GM19467 (cell line): ENCODE data around the gene CD8A.

Experiments used
- ATAC-seq: cut with Tn5 transposase; IDR thresholded peaks from one replicate; pipeline ENCODE4 v1.9.1; 2021; ENCODE audit warnings: mild to moderate bottlenecking, moderate library complexity; ENCODE audit not compliant: unreplicated experiment

CD8A gene

GRCh38 chr2:86809481-86810121, 18.9 kb upstream of the CD8A start:
- no peak for ATAC-seq

GRCh38 chr2:86808315-86809161, 17.8 kb upstream of the CD8A start:
- ATAC-seq = peak; percentile 93

GRCh38 chr2:86807468-86808275, 17.0 kb upstream of the CD8A start:
- no peak for ATAC-seq

DNA sequence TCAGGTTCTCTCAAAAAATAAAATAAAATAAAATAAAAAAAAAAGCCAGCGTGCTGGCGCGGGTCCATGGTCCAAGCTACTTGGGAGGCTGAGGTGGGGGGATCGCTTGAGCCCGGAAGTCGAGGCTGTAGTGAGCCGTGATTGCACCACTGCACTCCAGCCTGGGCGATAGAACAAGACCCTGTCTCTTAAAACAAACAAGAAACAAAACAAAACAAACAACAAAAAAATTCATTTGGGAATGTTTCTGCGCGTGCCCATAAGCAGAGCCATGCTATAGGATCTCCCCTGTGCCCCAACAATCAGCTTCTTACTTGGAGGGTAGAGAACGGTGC, 16.4 kb upstream of the CD8A start:
- no peak for ATAC-seq

GRCh38 chr2:86806059-86806857, 15.5 kb upstream of the CD8A start:
- no peak for ATAC-seq

GRCh38 chr2:86800856-86801567, 10.3 kb upstream of the CD8A start:
- no peak for ATAC-seq

DNA sequence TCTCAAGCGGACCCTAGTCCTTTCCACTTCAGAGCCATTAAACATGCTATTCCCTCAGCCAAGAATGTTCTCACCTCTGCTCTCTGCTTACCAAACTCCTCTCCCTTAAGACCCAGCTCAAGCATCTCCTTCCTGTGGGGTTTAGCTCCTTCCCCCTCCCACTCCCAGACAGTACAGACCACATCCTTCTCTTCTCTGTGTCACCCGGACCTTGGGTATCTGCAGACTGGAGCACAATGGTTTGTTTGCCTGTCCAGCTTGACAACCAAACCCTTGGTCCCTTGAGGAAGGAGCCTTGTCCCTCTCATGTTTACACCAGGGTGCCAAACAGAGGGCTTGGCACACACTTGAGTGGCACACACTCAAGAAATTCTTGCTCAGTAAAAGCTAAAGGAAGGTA, 4.1 kb upstream of the CD8A start:
- no peak for ATAC-seq

DNA sequence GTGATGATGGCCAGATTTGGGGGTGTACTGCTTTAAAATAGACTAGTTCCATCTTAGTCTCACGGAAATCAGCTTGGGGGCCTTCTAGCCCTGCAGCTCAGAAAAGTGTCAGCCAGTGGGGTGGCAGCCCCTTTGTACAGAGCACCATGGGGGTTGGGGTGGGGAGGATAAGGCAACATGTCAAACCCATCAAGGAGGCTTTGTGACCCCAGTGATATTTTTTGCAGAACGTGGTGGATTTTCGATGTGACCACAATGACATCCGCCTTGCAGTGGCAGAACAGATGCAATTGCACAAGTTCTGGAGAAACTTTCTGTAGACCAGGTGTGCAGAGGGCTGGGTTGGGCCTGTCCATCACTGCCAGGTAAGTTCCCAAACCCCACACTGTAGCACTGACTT, 3.0 kb upstream of the CD8A start:
- no peak for ATAC-seq

DNA sequence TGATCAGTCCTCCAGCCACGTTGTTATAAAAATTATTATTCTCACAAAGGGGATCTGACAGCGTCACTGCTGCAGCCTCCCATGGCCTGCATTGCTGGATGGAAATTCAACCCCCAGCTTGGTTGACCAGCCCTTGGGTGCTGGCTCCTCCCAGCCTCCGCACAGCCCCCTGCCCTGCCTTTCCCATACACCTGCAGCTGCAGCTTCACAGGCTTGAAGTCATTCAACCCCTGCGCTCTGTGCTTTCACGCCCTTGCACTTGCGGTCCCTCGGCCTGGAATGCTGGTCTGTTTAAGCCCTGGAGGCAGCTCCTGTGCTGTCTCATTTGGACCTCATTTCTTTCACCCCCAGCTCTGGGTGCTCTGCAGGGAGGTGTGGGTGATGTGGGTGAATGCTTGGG, 860 bp upstream of the CD8A start:
- ATAC-seq = no peak

- no peak for ATAC-seq
Observed at GRCh38 chr2:86790134-86790675, 508 bp downstream of the CD8A start.

GRCh38 chr2:86789687-86790133, 1.0 kb downstream of the CD8A start:
- no peak for ATAC-seq

DNA sequence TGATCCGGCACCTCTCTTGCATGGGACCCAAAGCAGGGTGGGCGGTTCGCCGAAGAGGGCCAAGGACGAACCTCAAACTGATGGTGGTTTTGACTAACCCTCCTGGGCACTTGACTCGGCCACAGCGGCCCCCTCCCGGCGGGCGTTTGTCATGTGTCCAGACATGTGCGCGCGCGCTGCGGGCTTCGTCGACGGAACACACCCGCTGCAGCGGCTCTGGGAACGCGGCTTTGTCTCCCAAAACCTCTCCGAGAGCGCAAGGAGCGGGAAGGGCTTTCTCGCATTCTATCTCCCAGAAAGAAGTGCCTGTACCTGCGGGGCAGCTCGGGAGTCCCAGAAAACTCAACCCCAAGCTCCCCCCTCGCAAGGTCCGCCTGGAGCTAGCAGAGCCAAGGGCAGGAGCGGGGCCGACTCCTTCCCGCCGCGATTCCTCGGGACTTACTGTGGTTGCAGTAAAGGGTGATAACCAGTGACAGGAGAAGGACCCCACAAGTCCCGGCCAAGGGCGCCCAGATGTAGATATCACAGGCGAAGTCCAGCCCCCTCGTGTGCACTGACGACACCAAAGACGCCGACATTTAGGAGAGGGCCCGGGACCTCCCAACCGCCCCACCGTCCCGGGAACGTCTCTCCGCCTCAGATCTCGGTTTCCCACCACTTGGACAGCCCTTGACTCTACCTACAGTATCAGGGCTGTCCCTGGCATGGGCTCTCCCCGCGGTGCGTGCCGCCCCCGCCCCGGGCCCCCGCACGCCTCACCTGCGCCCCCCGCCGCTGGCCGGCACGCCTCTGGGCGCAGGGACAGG, 1.6 kb downstream of the CD8A start:
- ATAC-seq = no peak

- no peak for ATAC-seq
Observed at GRCh38 chr2:86788165-86788564, 2.5 kb downstream of the CD8A start.

DNA sequence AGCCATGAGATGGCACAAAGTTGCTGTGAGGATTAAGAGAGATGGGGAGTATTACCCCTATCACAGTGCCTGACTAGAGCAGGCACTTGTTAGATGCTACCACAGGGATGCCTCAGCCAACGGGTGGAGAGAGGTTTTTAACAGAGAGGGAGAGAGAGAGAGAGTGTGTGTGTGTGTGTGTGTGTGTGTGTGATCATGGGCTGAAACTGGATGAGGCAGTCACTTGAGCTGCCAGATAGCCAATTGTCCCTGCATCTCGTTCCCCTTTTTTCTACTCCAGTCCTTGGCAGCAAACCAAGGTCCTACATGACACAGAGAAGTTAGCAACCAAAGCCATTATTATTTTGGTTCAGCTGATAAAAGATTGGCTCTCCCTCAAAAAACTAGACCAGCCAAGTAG, 3.0 kb downstream of the CD8A start:
- no peak for ATAC-seq

DNA sequence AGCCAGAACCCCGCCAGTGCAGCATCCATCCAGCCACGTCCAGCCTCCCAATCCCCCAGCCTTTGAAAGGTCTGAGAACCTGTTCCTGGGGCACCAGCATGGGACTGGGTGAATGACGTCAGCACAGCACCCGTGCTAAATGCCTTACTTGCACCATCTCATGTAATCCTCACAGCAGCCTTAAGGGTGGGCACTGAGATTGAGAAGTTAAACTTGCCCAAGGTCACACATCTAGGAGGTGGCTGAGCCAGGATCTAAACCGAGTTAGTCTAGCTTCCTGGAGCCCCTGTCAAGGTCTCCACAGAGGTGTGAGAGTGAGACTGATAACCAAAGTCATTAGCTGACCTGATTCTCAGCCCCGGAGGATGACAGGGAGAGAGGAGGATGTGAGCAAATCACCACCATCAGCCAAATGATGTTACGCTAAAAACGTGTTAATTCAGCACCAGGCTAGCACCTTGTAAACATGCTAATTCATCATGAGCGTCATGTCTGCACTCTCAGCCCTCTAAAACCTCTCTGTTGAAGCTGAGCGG, 4.6 kb downstream of the CD8A start:
- no peak for ATAC-seq

- ATAC-seq = no peak
Observed at GRCh38 chr2:86785456-86785855, 5.3 kb downstream of the CD8A start.

DNA sequence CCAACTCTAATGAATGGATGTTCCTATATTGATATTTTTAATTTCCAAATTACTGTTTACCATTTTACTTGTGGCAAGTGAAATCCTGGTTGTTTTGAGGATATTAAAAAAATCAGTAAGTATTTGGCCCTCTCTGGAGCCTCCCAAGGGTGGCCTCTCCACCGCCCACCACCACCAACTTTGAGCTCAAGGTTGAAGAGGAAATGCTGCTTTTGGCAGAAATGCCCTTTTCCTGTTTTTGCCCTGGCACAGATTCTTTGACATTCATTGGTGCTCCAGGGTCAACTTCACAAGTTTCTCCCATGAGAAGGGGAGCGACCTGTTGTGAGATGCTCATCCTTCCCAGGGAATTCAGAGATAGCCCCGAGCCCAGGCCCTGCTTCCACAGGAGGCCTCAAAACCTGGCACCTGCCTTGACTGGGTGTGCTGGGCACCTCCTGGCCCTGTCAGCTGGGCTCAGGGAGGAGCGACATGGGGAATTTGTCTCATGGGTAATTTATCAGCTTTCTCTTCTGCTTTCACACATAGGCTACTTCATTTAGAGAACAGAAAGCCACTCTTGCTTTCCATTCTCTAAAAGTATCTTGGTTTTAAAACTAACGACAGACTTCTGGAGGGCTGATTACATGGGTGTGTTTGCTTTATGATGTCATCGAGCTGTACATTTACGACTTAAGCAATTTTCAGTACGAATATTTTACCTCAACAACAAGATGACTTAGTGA, 6.9 kb downstream of the CD8A start:
- peak; percentile 92 for ATAC-seq

DNA sequence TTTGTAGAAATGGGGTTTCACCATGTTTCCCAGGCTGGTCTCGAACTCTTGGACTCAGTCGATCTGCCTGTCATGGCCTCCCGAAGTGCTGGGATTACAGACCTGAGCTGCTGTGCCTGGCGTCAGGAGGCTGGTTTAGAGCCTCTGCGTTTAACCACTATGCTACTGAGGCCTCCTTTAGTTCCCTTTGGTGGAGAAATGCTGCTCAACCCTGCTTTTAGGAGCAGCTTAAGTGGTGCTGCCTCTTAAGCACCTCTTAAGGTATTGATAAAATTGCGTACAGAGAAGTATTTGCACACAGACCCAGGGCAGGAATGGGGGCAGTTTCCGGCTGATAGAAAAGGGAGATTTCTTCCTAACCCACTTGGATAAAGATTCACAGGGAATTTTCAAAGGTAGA, 8.0 kb downstream of the CD8A start:
- ATAC-seq = no peak
